ENCODE data around the gene FAT3.

Gene FAT3

GRCh38 chr11:92267278-92267677, 42.7 kb downstream of the FAT3 start:
- Histone ChIP-seq H3K4me3 (replicated peaks; ENCODE audit: insufficient read depth, low read length) (no peak overlapping the region), H3K27me3 (ENCODE audit: insufficient read depth, poor library complexity, severe bottlenecking) (no peaks in the 10 kb centered on the region), H3K27ac (replicated peaks) (no peak overlapping the region)
- TF ChIP-seq POLR2AphosphoS5 (IDR thresholded peaks at IDR 0.05; ENCODE audit: low read depth) (no peak), CTCF (IDR thresholded peaks at IDR 0.05; ENCODE audit: insufficient read depth, low read length) (no peak), SPI1 (IDR thresholded peaks at IDR 0.05; ENCODE audit: borderline replicate concordance, low read depth) (no peak), GABPA (IDR thresholded peaks at IDR 0.05; ENCODE audit: low read depth) (no peak), REST (IDR thresholded peaks at IDR 0.05; ENCODE audit: insufficient replicate concordance, low read depth) (no peak)
- DNase-seq (ENCODE audit: low read depth in 1 of 2, low spot score in 1 of 2), result no peak

GRCh38 chr11:92267968-92268367, 43.4 kb downstream of the FAT3 start:
- Histone ChIP-seq H3K27me3 (ENCODE audit: insufficient read depth, poor library complexity, severe bottlenecking) (no peaks in the 10 kb centered on the region), H3K4me3 (replicated peaks; ENCODE audit: insufficient read depth, low read length) (no peak overlapping the region), H3K27ac (replicated peaks) (no peak overlapping the region)
- DNase-seq (ENCODE audit: low read depth in 1 of 2, low spot score in 1 of 2), result no peak
- TF ChIP-seq SPI1 (IDR thresholded peaks at IDR 0.05; ENCODE audit: borderline replicate concordance, low read depth), result no peak
- no peak for TF ChIP-seq GABPA (IDR thresholded peaks at IDR 0.05; ENCODE audit: low read depth)
- no peak for TF ChIP-seq CTCF (IDR thresholded peaks at IDR 0.05; ENCODE audit: insufficient read depth, low read length)
- no peak for TF ChIP-seq POLR2AphosphoS5 (IDR thresholded peaks at IDR 0.05; ENCODE audit: low read depth)
- no peak for TF ChIP-seq REST (IDR thresholded peaks at IDR 0.05; ENCODE audit: insufficient replicate concordance, low read depth)

GRCh38 chr11:92268546-92268945, 43.9 kb downstream of the FAT3 start:
- no peak for DNase-seq (ENCODE audit: low read depth in 1 of 2, low spot score in 1 of 2)
- Histone ChIP-seq H3K27ac (replicated peaks) (no peak overlapping the region), H3K27me3 (ENCODE audit: insufficient read depth, poor library complexity, severe bottlenecking) (no peaks in the 10 kb centered on the region), H3K4me3 (replicated peaks; ENCODE audit: insufficient read depth, low read length) (no peak overlapping the region)
- TF ChIP-seq CTCF (IDR thresholded peaks at IDR 0.05; ENCODE audit: insufficient read depth, low read length) (no peak), SPI1 (IDR thresholded peaks at IDR 0.05; ENCODE audit: borderline replicate concordance, low read depth) (no peak), GABPA (IDR thresholded peaks at IDR 0.05; ENCODE audit: low read depth) (no peak), REST (IDR thresholded peaks at IDR 0.05; ENCODE audit: insufficient replicate concordance, low read depth) (no peak)
